HepG2 (cell line): ENCODE data around the gene ZBTB17. TPM values are rescaled to one million over a fixed set of nuclear protein-coding genes. Genes with fewer than 3 reads are reported as not detected.
A peak's percentile ranks its signal among the peaks of the same experiment; 100 is the strongest.

Experiments
- ATAC-seq: fragments of 200-7000 bp; cut with Tn5 transposase; 3 replicates; pipeline ENCODE4 v1.9.1; 2020; ENCODE audit warnings: mild to moderate bottlenecking, moderate library complexity
- BruUV-seq: library from RNA; stranded (reverse); fragments of 400-500 nt; replicated peaks from 2 replicates; lab custom pipeline; 2021; lab: Mats Ljungman, UMichigan
- CTCF ChIA-PET: fragments of 300-600 bp; formaldehyde crosslinking; extraction: SDS; loops from one replicate; lab custom pipeline; 2021; ENCODE audit warnings: low total read pairs, inconsistent platforms, low intra/inter-chr PET ratio; lab: Yijun Ruan, JAX
- POLR2A ChIA-PET: fragments of 350-600 bp; sonication (Branson Sonifier 250); formaldehyde crosslinking; loops from one replicate; lab custom pipeline; 2020; ENCODE audit warnings: antibody characterized with exemption, inconsistent platforms; lab: Yijun Ruan, JAX
- DNase-seq: peaks from one replicate; pipeline ENCODE4 v3.0.0-alpha.2; 2015; ENCODE audit warnings: low spot score
- FAIRE-seq: peaks from 3 replicates; lab custom pipeline; 2011; peaks lifted over from hg19 to GRCh38; lab: Jason Lieb, UNC
- H2AFZ ChIP-seq: one replicate; pipeline ENCODE4 v1.6.1; 2011; ENCODE audit warnings: low read length, inconsistent platforms
- H3K27ac ChIP-seq: fragments of 300-600 bp; 3 replicates; pipeline ENCODE4 v1.8.0; 2011; ENCODE audit warnings: mixed run types, mild to moderate bottlenecking, mixed read lengths, low read length, inconsistent platforms; ENCODE audit not compliant: insufficient read depth; ENCODE audit errors: extremely low read length
- H3K27me3 ChIP-seq, 2 experiments: fragments of 200-600 bp in 1 of 2; 2 replicates in 1 of 2; 3 replicates in 1 of 2; pipeline versions ENCODE4 v1.6.0 to v1.8.0; 2011; ENCODE audit warnings: low read length in 2 of 2, mild to moderate bottlenecking in 2 of 2, moderate library complexity in 2 of 2, inconsistent platforms in 1 of 2; ENCODE audit not compliant: insufficient read depth in 2 of 2, control insufficient read depth in 1 of 2
- H3K36me3 ChIP-seq, 2 experiments: fragments of 200-600 bp in 1 of 2; replicated peaks in 1 of 2; 2 replicates in 1 of 2; 3 replicates in 1 of 2; pipeline versions ENCODE4 v1.5.1 to v1.8.0; 2011; ENCODE audit warnings: low read length in 2 of 2, inconsistent platforms in 1 of 2; ENCODE audit not compliant: insufficient read depth in 2 of 2, control insufficient read depth in 1 of 2
- H3K4me1 ChIP-seq: 2 replicates; pipeline ENCODE4 v1.5.1; 2012; ENCODE audit warnings: low read length, inconsistent platforms; ENCODE audit not compliant: insufficient read depth
- H3K4me2 ChIP-seq: 2 replicates; pipeline ENCODE4 v1.6.0; 2011; ENCODE audit warnings: low read depth, low read length, inconsistent platforms
- H3K4me3 ChIP-seq, 3 experiments: fragments of 200-600 bp in 1 of 3; sonication (generic), shearing (Covaris generic) in 1 of 3; replicated peaks in 1 of 3; 2 replicates each; pipeline ENCODE4 v1.5.1; 2011 to 2016; ENCODE audit warnings: low read length in 3 of 3, inconsistent platforms in 2 of 3, low read depth in 2 of 3, mild to moderate bottlenecking in 2 of 3, control low read depth in 1 of 3, mixed read lengths in 1 of 3; ENCODE audit not compliant: insufficient read depth in 1 of 3
- H3K79me2 ChIP-seq: one replicate; pipeline ENCODE4 v1.6.1; 2011; ENCODE audit warnings: low read length, inconsistent platforms; ENCODE audit not compliant: insufficient read depth
- H3K9ac ChIP-seq: 2 replicates; pipeline ENCODE4 v1.6.0; 2011; ENCODE audit warnings: mild to moderate bottlenecking, low read depth, low read length, inconsistent platforms; ENCODE audit not compliant: insufficient read depth
- H3K9me3 ChIP-seq: 2 replicates; pipeline ENCODE4 v1.5.1; 2012; ENCODE audit warnings: mild to moderate bottlenecking, low read length
- H4K20me1 ChIP-seq: 2 replicates; pipeline ENCODE4 v1.6.0; 2011; ENCODE audit warnings: inconsistent platforms, mild to moderate bottlenecking, low read length, moderate library complexity; ENCODE audit not compliant: insufficient read depth
- CEBPZ ChIP-seq: IDR thresholded peaks from 2 replicates; pipeline ENCODE4 v1.6.1; 2012; ENCODE audit warnings: low read length, improper control_type of control experiment
- HDAC2 ChIP-seq: sonication (generic); formaldehyde crosslinking; IDR thresholded peaks from 2 replicates; pipeline ENCODE4 v1.4.0; 2020; ENCODE audit warnings: missing genetic modification reagents
- SP5 ChIP-seq: IDR thresholded peaks from 2 replicates; pipeline ENCODE4 v1.6.1; 2016; ENCODE audit warnings: low read depth, borderline replicate concordance
- ZBTB10 ChIP-seq: sonication (generic); formaldehyde crosslinking; IDR thresholded peaks from 2 replicates; pipeline ENCODE4 v1.4.0; 2020; ENCODE audit warnings: missing genetic modification reagents, borderline replicate concordance
- ZNF335 ChIP-seq: sonication (generic); formaldehyde crosslinking; IDR thresholded peaks from 2 replicates; pipeline ENCODE4 v1.4.0; 2020; ENCODE audit warnings: missing genetic modification reagents
- ZNF598 ChIP-seq: sonication (generic); formaldehyde crosslinking; IDR thresholded peaks from 2 replicates; pipeline ENCODE4 v1.5.1; 2020; ENCODE audit warnings: mild to moderate bottlenecking, missing genetic modification reagents, borderline replicate concordance
- ZZZ3 ChIP-seq: sonication (generic); formaldehyde crosslinking; IDR thresholded peaks from 2 replicates; pipeline ENCODE4 v1.4.0; 2020; ENCODE audit warnings: missing genetic modification reagents, mild to moderate bottlenecking, borderline replicate concordance
- WGBS: methylation state at CpG from one replicate; pipeline ENCODE4 v1.1.6; 2017; ENCODE audit warnings: low lambda C conversion rate; 5-methylcytosine and 5-hydroxymethylcytosine counted together
- in situ Hi-C: cut with HindIII; loops from 2 replicates; pipeline ENCODE4 v1.10.0; 2017; ENCODE audit warnings: low pct_unique_long_range_greater_than_20kb; ENCODE audit not compliant: extremely low pct_ligation_motif_present
- intact Hi-C: fragments of 100-400 bp; cut with micrococcal nuclease; formaldehyde crosslinking; loops from one replicate; pipeline ENCODE4 v1.10.0; 2022; ENCODE audit not compliant: unreplicated experiment
- polyA plus RNA-seq, 8 experiments: library from polyadenylated mRNA; depleted of rRNA in 3 of 8; stranded (reverse) in 7 of 8; unstranded in 1 of 8; fragments of >200 nt; fragmentation: Illumina TruSeq in 4 of 8; extraction: Trizol in 4 of 8; gene quantifications; 2 replicates each; pipeline versions ENCODE4 v1.2.1 to v1.2.3, GENCODE V29; 2011 to 2016; ENCODE audit warnings: low read depth in 4 of 8, missing spikeins in 1 of 8, mixed read lengths in 1 of 8; ENCODE audit not compliant: insufficient read depth in 1 of 8
- total RNA-seq, 5 experiments: library from RNA; depleted of rRNA; stranded (reverse); fragments of >200 nt; fragmentation: Illumina TruSeq; extraction: Trizol; gene quantifications; 2 replicates each; pipeline ENCODE4 v1.2.3, GENCODE V29; 2016; ENCODE audit warnings: low read depth in 1 of 5

Gene ZBTB17
- total and polyA plus RNA-seq, 2 of the 13 experiments (the other 11 are each of a cell fraction or from before 2014, with no cell fraction given), result 16.7 to 17.0 TPM

- intact Hi-C loops (loop anchor here (2.0 to 10.0 kb wide), 2 partner anchors 35 to 179 kb away; no protein-coding TSS in a partner anchor), in situ Hi-C loops (no loop called here)
- H3K9me3 ChIP-seq, result no peaks in the 10 kb centered on the region
- no peak overlapping the region for H3K27ac ChIP-seq
- H4K20me1 ChIP-seq, result no peaks in the 10 kb centered on the region
- TF ChIP-seq ZZZ3 (CRISPR knock-in tag), result no peak
- TF ChIP-seq HDAC2 (CRISPR knock-in tag), result no peak
- no peak for TF ChIP-seq SP5 (CRISPR knock-in tag)
- TF ChIP-seq ZNF335 (CRISPR knock-in tag), result no peak
- TF ChIP-seq ZBTB10 (CRISPR knock-in tag), result no peak
- no peak for TF ChIP-seq ZNF598
- no peak for TF ChIP-seq CEBPZ
- peaks cover 40% of the 10 kb centered on the region for H3K4me1 ChIP-seq
- H3K79me2 ChIP-seq, result no peaks in the 10 kb centered on the region
- FAIRE-seq (no peak), ATAC-seq (no peak; the same call in 2 of the 3 replicates), DNase-seq (no peak)
- no peak overlapping the region for H2AFZ ChIP-seq
- peaks cover 6 to 36% of the 10 kb centered on the region in 2 experiments; a peak in 4 of 5 replicates for H3K27me3 ChIP-seq
- BruUV-seq, result no TSS peak
- CTCF ChIA-PET, result interaction anchor here (1.6 kb wide), 1 partner anchor 36 kb away, joined by 5 read pairs; no protein-coding TSS in a partner anchor
- 0 out of 2 replicates have a peak overlapping the region, but pooled peaks have one; percentile 82 for H3K4me2 ChIP-seq
- H3K9ac ChIP-seq, result no peak overlapping the region
- H3K4me3 ChIP-seq, result 0 out of 6 replicates have a peak overlapping the region, but pooled peaks of 1 of the 3 experiments have one; percentile 54
- H3K36me3 ChIP-seq, result no peaks in the 10 kb centered on the region
- POLR2A ChIA-PET, result interaction anchor here (1.1 kb wide), 1 partner anchor 18 kb away, joined by 3 read pairs; the partner anchor contains the start of gene ZBTB17
- 85% methylated on average over 4 of the region's 10 CpGs for whole genome bisulfite sequencing
Observed at GRCh38 chr1:15994081-15994480, 18.2 kb upstream of the ZBTB17 start.
